ENCODE data around the gene EIF3B.
A peak's percentile ranks its signal among the peaks of the same experiment; 100 is the strongest.

EIF3B gene

DNA sequence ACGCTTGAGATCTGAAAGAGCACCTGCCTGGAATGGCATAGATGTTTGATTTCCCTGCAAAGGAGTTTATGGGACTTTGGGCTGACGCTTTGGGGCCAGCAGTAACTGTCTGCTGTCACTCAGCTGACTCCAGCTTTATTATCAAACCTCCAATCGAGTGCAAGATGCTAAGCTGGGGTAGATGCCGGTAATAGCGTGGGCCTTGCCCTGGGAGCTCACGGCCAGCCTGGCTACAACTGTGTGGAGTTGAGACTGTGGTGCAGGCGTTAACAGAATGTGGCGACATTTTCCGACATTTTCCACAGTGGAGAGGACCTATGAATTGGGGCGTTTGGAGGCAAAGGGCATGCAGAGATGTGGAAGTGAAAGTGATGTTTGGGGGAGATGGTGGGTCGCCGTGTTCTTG lies 50.1 kb downstream of the EIF3B start:
- TF ChIP-seq, protein P1, sequence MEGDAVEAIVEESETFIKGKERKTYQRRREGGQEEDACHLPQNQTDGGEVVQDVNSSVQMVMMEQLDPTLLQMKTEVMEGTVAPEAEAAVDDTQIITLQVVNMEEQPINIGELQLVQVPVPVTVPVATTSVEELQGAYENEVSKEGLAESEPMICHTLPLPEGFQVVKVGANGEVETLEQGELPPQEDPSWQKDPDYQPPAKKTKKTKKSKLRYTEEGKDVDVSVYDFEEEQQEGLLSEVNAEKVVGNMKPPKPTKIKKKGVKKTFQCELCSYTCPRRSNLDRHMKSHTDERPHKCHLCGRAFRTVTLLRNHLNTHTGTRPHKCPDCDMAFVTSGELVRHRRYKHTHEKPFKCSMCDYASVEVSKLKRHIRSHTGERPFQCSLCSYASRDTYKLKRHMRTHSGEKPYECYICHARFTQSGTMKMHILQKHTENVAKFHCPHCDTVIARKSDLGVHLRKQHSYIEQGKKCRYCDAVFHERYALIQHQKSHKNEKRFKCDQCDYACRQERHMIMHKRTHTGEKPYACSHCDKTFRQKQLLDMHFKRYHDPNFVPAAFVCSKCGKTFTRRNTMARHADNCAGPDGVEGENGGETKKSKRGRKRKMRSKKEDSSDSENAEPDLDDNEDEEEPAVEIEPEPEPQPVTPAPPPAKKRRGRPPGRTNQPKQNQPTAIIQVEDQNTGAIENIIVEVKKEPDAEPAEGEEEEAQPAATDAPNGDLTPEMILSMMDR (IDR thresholded peaks at IDR 0.05; ENCODE audit: low read length): no peak
- no peak for TF ChIP-seq EZH2 (optimal IDR thresholded peaks at IDR 0.05; ENCODE audit: low read depth, low read length)
- TF ChIP-seq EZH2phosphoT487 (IDR thresholded peaks at IDR 0.05; ENCODE audit: low read length): no peak

DNA sequence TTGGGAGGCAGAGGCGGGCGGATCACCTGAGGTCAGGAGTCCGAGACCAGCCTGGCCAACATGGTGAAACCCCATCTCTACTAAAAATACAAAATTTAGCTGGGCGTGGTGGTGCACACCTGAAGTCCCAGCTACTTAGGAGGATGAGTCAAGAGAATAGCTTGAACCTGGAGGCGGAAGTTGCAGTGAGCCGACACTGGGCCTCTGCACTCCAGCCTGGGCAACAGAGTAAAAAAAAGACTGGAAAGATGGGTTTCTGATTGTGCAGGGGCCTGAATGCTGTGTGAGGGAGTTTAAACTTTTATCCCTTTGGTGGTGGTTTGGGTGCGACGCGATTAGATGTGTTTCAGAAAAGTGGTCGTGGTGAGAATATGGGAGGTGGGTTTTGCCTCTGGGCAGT lies 50.6 kb downstream of the EIF3B start:
- Histone ChIP-seq H3K79me2 (ENCODE audit: low read length) (peaks cover 46% of the 10 kb centered on the region), H3K27ac (ENCODE audit: low read length) (peak overlapping the region; percentile 99), H3K4me2 (ENCODE audit: low read depth, low read length) (peak overlapping the region; percentile 98)

More for the DNA sequence above, 50.1 kb downstream of the EIF3B start:
- Histone ChIP-seq H3K36me3 (replicated peaks; ENCODE audit: insufficient read depth, low read length) (no peaks in the 10 kb centered on the region), H3K4me1 (ENCODE audit: low read length) (peaks cover 35% of the 10 kb centered on the region), H3K9ac (ENCODE audit: low read length) (peak overlapping the region; percentile 89), H3K9me3 (replicated peaks; ENCODE audit: insufficient read depth, low read length) (no peaks in the 10 kb centered on the region), H3K79me2 (ENCODE audit: low read length) (peaks cover 41% of the 10 kb centered on the region), H3K27me3 (replicated peaks; ENCODE audit: insufficient read depth, low read length) (no peaks in the 10 kb centered on the region), H2AFZ (ENCODE audit: low read length) (no peak overlapping the region), H3K4me2 (ENCODE audit: low read depth, low read length) (peak overlapping the region; percentile 98), H3K27ac (ENCODE audit: low read length) (peak overlapping the region; percentile 99), H3F3A (ENCODE audit: insufficient read depth, low read length) (peaks cover 44% of the 10 kb centered on the region), H3K9me2 (replicated peaks; ENCODE audit: insufficient read depth, low read length) (no peaks in the 10 kb centered on the region), H4K20me1 (ENCODE audit: insufficient read depth, low read length) (no peaks in the 10 kb centered on the region), H3K4me3 (ENCODE audit: low read length) (peak overlapping the region; percentile 73)
- DNase-seq: peak; percentile 35

DNA sequence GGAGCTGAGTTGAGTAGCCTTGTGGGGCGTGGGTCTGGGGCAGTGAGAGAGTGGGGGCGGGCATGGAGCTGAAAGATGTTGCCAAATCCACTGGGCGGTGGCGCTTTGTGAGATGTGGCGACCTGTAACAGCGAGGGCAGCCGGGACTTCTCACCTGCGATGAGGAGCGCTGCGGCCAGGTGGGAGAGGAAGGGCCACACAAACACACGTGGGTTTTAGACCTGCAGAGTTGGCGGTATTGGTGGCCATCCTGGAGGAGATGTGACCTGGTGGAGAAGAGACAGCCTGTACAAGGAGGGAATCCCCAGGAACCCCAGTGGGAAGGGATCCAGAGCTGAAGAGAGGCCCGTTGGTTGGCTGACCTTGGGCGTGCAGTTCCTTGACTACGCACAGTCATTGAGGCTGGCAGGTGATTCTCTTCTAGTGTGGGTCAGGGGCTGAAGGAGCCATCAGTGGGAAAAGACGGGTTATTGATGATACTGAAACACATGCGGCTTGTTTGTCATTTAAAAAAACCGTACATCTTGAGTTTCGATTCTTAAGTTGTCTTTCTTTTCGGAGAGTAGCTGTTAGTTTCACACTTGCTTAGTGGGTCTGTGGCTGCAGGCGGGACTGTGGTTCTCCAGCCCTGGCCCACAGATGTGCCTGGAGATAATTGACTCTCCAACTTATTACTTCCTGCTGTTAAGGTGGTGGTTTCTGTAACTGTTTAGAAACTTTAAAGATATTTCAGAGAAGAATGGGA lies 51.1 kb downstream of the EIF3B start:
- H4K20me1 ChIP-seq (ENCODE audit: insufficient read depth, low read length): peaks cover 6% of the 10 kb centered on the region; the same call in 1 of the 2 replicates
- H3K4me1 ChIP-seq (ENCODE audit: low read length): peaks cover 30% of the 10 kb centered on the region
- peak overlapping the region; percentile 73 for H3K4me3 ChIP-seq (ENCODE audit: low read length)
- peak overlapping the region; percentile 99 for H3K27ac ChIP-seq (ENCODE audit: low read length)
- DNase-seq: peak; percentile 94
- no peaks in the 10 kb centered on the region for H3K9me3 ChIP-seq (replicated peaks; ENCODE audit: insufficient read depth, low read length)
- no peak overlapping the region for H2AFZ ChIP-seq (ENCODE audit: low read length)
- H3K79me2 ChIP-seq (ENCODE audit: low read length): peaks cover 52% of the 10 kb centered on the region
- TF ChIP-seq EZH2phosphoT487 (IDR thresholded peaks at IDR 0.05; ENCODE audit: low read length) (no peak), EZH2 (optimal IDR thresholded peaks at IDR 0.05; ENCODE audit: low read depth, low read length) (no peak)
- TF ChIP-seq, protein P1 (IDR thresholded peaks at IDR 0.05; ENCODE audit: low read length): no peak
- peak overlapping the region; percentile 89 for H3K9ac ChIP-seq (ENCODE audit: low read length)
- H3K9me2 ChIP-seq (replicated peaks; ENCODE audit: insufficient read depth, low read length): no peaks in the 10 kb centered on the region
- H3K36me3 ChIP-seq (replicated peaks; ENCODE audit: insufficient read depth, low read length): no peaks in the 10 kb centered on the region
- H3K4me2 ChIP-seq (ENCODE audit: low read depth, low read length): peak overlapping the region; percentile 98
- H3F3A ChIP-seq (ENCODE audit: insufficient read depth, low read length): peaks cover 36% of the 10 kb centered on the region
- H3K27me3 ChIP-seq (replicated peaks; ENCODE audit: insufficient read depth, low read length): no peaks in the 10 kb centered on the region

More for the DNA sequence above, 50.6 kb downstream of the EIF3B start:
- Histone ChIP-seq H3K4me1 (ENCODE audit: low read length) (peaks cover 33% of the 10 kb centered on the region), H3K9me2 (replicated peaks; ENCODE audit: insufficient read depth, low read length) (no peaks in the 10 kb centered on the region), H3K4me3 (ENCODE audit: low read length) (peak overlapping the region; percentile 73), H4K20me1 (ENCODE audit: insufficient read depth, low read length) (peaks cover 1% of the 10 kb centered on the region; the same call in 1 of the 2 replicates), H3K27me3 (replicated peaks; ENCODE audit: insufficient read depth, low read length) (no peaks in the 10 kb centered on the region), H3K9ac (ENCODE audit: low read length) (peak overlapping the region; percentile 89), H3F3A (ENCODE audit: insufficient read depth, low read length) (peaks cover 39% of the 10 kb centered on the region), H3K36me3 (replicated peaks; ENCODE audit: insufficient read depth, low read length) (no peaks in the 10 kb centered on the region), H3K9me3 (replicated peaks; ENCODE audit: insufficient read depth, low read length) (no peaks in the 10 kb centered on the region), H2AFZ (ENCODE audit: low read length) (no peak overlapping the region)
- peak; percentile 38 for DNase-seq
- no peak for TF ChIP-seq EZH2phosphoT487 (IDR thresholded peaks at IDR 0.05; ENCODE audit: low read length)
- TF ChIP-seq, protein P1 (IDR thresholded peaks at IDR 0.05; ENCODE audit: low read length): no peak
- TF ChIP-seq EZH2 (optimal IDR thresholded peaks at IDR 0.05; ENCODE audit: low read depth, low read length): no peak

All from MM.1S (cell line).